Measurements from ENCODE around the gene KCNE4.

The KCNE4 gene, protein sequence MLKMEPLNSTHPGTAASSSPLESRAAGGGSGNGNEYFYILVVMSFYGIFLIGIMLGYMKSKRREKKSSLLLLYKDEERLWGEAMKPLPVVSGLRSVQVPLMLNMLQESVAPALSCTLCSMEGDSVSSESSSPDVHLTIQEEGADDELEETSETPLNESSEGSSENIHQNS

DNA sequence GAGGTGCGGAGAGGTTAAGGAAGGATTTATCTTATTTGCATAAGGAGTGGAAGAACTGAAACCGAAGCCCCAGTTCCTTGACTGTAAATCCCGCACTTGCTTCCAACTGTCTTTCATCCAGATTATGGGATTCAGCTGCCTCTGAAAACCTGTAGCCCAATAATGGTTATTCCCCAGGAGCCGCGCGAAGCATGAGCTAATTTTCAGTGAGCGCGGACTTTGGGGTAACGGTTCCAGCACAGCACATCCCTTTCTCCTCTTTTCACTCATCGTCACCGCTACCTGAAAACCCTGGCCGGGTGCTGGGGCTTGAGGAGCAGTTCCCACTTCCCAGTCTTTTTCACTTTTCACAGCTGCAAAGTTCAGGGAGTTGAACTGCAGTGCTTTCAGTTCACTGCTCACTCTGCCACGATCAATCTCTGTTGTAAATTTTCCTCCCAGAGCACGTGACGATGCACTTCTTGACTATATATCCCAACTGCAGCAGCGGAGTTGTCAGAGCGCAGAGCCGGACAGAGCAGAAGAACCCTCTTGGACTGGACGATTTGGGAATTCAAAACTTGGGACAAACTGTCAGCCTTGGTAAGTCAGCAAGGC is at the start of gene KCNE4:
KCNE4 (plus strand) TSS at position 498 of the 597 bp plus-strand sequence. CDS start 641 bp downstream, outside the sequence.
- FAIRE-seq (no peak), DNase-seq (ENCODE audit: insufficient read length, low spot score) (no peak)

DNA sequence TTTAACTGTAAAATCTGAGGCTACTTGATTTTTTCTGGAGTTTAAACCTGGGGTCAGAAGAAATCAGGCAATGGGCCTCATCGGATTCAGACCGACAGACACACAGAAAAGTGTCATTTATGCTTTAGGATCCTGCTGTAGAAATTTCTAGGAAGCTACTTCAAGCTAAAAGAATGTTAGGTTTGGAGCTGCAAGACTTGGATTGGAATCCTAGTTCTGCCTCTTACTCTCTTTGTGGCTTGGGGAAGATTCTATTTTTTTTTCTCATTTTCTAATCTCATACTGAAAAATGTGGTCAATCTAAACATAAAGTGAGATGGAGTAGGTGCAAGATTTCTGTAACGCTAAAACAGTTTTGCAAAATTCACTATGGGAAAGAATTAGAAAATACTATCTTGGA is 48.8 kb upstream of the KCNE4 start:
- no peak for FAIRE-seq

DNA sequence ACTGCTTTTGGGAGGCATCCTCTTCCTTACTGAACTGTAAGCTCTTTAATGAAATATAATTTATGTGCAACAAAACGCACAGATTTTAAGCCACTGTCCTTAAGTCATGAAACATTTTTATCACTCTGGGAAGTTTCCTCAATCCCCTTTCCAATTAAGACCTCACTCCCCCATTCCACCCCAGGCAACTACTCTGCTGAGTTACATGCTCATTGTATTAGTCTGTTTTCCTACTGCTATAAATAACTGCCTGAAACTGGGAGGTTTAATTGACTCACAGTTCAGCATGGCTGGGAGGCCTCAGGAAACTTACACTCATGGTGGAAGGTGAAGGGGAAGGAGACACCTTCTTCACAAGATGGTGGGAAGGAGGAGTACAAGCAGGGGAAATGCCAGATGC is 46.5 kb upstream of the KCNE4 start:
- FAIRE-seq (no peak), DNase-seq (ENCODE audit: insufficient read length, low spot score) (no peak)

More for the DNA sequence above, 48.8 kb upstream of the KCNE4 start:
- DNase-seq (ENCODE audit: insufficient read length, low spot score): no peak

DNA sequence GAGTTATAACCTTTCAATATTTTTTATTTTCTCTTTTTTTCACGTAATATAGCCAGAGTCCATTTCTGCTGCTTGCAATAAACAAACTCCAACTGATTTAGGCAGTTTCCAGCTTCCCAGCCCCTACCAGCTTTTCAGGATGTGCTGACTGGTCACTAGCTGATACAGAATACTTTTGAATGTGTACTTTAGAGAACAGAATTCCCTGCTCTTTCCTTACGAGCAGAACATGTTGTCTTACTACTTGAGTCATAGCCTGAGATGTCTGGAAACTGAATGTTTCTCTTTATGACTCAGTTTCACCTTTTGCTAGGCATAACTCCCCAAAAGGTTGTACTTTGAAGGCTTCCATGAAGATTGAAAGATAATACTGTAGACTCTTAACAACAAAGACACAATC is 44.5 kb upstream of the KCNE4 start:
- DNase-seq (ENCODE audit: insufficient read length, low spot score): no peak
- no peak for FAIRE-seq

DNA sequence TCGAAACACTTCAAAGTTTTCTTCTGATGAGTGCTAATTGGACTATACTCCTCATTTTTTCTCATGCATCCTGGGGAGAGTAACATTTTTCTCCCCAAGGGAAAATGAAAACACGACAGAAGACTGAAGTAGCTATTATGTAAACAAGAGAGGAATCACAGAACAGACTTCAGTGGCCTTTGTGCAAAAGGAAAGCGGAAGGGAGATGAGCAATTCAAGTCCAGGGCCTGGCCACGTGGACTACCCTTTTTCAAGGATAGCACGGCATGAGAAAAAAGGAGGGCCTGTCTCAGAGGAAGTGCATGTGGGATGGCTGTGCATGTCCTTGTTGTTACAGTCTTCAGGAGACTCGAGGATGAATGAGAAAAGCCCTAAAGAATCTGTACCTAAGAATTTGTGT is 43.8 kb upstream of the KCNE4 start:
- no peak for DNase-seq (ENCODE audit: insufficient read length, low spot score)
- no peak for FAIRE-seq

DNA sequence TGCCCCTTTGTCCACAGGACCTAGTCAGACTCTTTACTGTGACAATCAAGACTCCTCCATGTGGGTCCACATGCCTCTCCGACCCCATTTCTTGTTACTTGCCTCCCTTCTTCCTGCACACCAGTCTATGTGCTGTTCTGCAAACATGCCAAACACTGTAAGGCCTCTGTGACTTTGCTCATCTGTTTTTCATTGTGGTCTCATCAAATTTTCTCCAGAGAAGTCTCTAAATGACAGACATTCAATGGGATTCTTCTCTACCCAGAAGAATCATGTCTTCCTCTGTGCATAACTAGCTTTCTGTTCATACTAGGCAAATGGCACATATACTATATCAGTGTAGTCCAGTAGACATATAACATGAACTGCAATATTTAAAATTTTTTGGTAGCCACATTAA is 43.0 kb upstream of the KCNE4 start:
- DNase-seq (ENCODE audit: insufficient read length, low spot score): no peak
- FAIRE-seq: no peak

DNA sequence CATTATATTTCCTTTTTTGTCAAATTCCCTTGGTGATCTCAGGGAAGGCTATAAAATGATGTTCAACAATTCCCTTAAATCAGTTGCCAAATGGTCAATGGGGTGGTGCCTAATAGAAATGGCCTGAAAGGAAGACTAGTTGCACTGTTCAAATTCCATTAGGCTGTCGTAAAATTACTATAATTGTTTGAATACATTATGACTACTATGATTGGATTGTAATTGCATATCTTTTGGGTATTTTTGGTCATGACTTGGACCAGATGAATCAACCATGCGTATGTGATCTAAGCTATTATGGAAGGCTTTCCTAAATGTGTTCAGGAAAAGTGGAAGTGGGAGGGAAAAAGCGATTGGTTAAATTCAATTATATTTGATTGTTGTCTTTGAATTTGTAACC is 41.3 kb upstream of the KCNE4 start:
- FAIRE-seq (no peak), DNase-seq (ENCODE audit: insufficient read length, low spot score) (no peak)

DNA sequence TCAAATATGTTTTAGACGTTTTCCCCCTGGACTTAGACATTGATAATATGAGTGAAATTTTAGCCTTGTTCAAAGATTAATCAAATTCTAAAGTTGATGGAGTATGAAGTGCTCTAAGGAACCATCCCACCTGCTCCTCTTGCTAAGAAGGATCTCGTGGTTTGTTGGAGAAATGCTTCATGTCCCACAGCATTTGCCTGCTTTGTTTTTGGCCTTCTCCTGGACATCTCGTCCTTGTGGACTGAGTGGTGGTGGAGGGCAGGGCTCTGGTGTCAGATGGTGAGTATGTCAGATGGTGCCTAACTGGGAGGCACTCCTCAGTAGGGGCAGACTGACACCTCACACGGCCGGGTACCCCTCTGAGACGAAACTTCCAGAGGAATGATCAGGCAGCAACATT is 39.7 kb upstream of the KCNE4 start:
- FAIRE-seq (no peak), DNase-seq (ENCODE audit: insufficient read length, low spot score) (no peak)

DNA sequence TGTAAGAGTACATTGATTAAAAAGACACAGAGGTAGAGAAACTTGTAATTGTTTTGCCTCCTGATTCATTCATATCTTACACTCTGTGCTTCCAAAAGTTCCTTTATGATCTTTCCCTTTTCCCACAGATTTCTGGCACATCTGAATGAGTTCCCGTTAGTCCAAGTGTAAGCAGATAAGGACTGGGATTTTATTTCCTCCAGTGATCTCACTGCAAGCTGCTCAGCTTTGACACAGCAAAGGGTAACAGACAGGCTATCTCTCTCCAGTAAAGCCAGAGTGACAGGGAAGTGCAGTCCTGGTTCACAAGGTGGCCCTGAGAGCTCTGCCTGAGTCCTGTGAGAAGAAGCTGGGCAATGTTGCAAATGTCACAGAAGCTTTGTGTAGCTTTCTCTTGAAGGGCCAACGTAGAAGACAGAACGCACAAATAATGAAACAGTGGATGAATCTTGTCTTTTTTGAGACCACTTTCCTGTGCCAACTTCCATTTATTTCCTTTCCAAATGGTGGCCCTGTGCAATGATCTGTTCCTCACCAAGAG is 32.5 kb upstream of the KCNE4 start:
- no peak for DNase-seq (ENCODE audit: insufficient read length, low spot score)
- FAIRE-seq: no peak

DNA sequence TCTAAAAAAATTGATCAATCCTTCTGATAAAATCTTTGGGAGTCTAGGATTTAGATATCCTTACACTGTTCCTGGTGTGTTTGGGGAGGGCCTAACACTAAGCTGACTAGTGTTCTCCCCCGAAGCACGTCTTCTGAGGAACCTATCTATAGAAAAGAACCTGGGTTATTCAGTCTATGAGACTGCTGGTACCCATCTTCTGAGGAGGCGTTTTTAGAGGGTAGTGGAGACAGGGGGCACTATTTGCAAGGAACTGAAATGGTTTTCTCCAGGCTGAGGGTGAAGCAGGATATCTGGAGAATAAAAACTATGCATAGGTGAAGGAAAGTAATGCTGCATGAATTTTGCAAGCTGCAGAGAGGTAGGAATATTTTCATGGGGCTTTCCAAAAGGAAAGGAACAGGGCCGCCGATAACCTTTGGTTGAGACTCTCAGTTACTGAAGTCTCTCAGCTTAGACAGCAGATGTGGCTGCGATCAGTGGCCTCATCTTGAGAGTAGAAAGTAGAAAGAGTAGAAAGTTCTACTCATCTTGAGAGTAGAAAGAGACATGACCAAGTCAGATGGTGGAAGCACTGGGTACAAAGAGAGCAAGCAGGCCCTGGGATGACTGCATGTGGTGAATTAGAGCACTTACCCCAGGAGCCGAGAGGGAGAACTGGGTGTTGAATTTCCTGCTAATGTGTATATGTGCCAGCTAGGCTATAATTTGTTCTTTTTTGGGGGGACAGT is 31.8 kb upstream of the KCNE4 start:
- FAIRE-seq (no peak), DNase-seq (ENCODE audit: insufficient read length, low spot score) (no peak)

DNA sequence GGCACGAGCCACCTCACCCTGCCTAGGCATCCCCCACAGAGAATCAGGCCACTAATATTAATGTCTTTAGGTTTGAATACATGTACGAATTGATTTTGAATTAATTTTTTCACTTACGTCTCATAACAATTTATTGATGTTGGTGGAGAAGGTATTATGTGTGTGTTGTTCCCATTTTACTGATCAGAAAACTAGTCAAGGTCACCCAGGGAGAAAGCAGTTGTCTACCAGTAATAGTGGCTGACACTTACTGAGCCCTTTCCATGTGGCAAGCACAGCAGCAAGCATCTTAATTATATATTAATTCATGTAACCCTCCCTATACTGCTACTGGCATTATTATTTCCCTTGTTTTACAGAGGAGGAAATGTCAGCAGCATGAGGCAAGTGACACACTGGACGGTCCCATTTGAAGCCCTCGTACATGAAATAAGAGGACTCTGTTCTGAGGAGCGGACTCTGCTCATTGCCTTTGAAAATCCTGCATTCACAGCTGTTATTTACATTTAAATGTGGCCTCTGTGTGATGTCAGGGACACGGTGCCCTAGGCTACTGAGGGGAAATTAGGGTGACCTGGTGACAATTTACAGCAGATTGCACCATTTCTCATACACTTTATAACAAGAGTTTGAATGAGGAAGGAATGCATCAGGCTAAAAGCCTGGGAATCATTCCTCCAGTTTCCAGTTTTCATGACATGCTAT is 30.9 kb upstream of the KCNE4 start:
- FAIRE-seq: no peak
- DNase-seq (ENCODE audit: insufficient read length, low spot score): no peak

DNA sequence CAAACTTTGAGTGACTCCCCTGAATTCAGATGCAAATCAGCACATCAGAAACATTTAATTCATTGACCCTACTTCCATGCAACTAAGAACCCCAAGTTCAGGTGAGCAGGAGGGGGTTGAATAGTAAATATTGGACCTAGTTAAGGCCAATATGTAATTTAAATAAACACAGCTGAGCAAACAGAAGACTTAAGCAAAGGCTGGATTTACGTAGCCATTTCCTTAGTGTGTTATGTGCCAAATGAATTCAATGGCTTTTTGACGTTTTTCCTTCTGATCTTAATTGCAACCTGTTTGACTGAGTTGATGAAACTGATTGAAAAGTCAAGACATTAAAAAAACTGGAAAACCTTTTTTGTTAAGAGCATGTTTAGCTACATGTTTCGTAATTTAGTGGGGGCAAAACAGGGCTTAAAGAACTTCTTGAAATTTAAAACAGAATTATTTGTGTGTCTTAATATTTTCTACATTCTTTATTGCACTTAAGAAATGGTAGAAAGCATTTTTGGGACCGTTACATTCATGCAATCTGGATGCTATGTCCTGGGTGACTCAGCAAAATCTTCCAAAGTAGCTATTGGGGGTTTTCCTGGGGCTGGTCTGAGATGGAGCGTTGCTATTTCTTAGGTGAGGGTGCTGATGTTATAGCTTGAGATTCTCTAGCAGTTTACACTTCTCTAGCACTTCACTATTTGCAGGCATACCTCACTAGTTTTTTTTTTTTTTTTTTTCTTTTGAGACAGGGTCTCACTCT is 25.5 kb upstream of the KCNE4 start:
- FAIRE-seq: no peak
- no peak for DNase-seq (ENCODE audit: insufficient read length, low spot score)

DNA sequence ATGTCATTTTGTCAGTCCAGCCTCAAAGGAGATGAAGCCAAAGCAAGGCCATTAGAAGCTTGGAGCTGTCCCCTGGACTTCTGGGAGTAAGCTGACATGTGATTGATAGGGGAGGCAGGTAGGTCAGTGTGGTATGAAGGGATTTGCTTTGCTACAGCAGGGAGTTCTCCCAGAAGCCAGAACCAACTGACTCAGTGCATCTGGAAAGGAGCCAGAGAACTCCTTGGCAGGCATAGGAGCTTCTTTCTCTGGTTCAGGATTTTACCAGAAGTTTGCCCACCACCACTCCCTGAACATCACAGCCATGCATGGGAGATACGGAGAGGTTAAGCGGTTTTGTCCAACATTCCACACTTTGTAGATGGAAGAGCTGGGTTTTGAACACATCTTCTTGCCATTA is 24.5 kb upstream of the KCNE4 start:
- FAIRE-seq (no peak), DNase-seq (ENCODE audit: insufficient read length, low spot score) (no peak)

DNA sequence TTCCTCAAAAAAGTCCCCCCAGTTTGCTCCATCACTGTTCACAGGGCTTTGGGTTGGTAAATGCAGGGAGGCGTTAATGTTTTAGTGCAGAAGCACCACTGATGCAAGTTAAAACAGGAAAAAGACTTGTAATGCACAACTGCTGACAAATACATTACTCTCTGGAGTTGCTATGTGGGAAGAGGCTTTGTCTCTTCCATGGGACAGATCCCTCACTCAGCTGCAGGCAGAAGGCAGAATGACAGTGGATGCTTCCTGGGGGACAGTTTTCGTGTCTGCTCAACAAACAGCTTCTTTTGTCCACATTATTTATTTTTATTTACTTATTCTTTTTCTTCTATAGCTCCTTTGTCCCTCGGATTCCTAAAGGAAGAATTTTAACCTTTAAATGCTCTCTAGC is 22.7 kb upstream of the KCNE4 start:
- FAIRE-seq (no peak), DNase-seq (ENCODE audit: insufficient read length, low spot score) (no peak)

DNA sequence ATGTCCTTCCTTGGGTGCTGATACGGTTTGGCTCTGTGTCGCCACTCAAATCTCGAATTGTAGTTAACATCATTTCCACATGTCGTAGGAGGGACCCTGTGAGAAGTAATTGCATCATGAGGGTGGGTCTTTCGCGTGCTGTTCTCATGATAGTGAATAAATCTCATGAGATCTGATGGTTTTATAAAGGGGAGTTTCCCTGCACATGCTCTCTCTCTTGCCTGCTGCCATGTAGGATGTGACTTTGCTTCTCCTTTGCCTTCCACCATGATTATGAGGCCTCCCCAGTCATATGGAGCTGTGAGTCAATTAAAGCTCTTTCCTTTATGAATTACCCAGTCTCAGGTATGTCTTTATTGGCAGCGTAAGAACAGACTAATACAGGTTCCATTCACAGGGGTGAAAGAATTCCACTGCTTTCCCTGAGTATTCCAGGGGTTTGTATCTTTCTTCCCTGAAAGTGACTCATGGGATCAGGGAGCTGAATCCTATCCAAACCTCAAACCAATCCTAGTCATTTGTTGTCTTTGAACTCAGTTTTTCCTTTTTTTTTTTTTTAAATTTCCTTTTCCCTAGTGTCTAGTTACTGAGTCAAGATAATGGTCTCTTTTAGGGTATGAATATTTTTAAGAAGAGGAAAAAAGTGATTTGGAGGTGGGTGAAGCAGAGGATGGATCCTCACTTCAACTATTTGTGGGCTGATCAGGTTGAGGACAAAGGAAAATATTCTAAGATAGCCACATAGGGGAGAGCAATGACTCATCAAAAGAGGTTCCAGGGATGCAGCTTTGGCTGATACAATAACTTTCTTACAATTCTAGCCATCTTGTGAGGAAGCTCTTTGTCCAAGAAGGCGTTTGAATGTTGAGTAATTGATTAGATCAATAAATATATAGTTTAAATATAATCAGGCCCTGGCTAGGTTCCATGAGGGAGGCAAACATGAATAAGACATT is 19.5 kb upstream of the KCNE4 start:
- FAIRE-seq: no peak
- DNase-seq (ENCODE audit: insufficient read length, low spot score): no peak

DNA sequence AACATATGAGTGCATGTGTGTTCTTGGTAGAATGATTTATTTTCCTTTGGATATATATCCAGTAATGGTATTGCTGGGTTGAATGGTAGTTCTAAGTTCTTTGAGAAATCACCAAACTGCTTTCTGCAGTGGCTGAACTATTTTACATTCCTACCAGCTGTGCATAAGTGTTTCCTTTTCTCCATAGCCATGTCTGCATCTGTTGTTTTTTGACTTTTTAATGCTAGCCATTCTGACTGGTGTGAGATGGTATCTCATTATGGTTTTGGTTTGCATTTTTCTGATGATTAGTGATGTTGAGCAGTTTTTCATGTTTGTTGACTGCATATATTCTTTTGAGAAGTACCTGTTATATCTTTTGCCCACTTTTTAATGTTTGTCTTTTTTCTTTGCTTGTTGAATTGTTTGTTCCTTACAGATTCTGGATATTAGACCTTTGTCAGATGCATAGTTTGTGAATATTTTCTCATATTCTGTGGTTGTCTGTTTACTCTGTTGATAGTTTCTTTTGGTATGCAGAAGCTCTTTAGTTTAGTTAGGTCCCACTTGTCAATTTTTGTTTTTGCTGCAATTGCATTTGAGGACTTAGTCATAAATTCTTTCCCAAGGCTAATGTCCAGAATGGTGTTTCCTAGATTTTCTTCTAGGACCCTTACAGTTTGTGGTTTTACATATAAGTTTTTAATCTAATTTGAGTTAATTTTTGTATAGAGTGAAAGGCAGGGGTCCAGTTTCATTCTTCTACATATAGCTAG is 17.6 kb upstream of the KCNE4 start:
- FAIRE-seq: no peak
- no peak for DNase-seq (ENCODE audit: insufficient read length, low spot score)

DNA sequence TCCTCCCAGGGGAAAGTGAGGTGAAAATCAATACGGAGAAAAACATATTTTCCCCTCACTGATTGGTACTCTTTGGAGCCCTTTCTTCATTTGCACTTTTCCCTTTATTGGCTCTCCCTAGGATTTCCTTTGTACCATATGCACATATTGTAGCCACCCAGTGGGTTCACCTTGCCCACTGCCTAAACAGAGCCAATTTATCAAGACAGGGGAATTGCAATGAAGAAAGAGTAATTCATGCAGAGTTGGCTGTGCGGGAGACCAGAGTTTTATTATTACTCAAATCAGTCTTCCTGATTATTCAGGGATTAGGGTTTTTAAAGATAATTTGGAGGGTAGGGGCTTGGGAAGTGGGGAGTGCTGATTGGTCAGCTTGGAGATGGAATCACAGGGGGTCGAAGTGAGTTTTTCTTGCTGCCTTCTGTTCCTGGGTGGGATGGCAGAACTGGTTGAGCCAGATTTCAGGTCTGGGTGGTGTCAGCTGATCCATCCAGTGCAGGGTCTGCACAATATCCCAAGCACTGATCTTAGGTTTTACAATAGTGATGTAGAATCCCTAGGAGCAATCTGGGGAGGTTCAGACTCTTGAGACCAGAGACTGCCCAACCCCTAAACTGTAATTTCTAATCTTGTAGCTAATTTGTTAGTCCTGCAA is 15.1 kb upstream of the KCNE4 start:
- no peak for FAIRE-seq

DNA sequence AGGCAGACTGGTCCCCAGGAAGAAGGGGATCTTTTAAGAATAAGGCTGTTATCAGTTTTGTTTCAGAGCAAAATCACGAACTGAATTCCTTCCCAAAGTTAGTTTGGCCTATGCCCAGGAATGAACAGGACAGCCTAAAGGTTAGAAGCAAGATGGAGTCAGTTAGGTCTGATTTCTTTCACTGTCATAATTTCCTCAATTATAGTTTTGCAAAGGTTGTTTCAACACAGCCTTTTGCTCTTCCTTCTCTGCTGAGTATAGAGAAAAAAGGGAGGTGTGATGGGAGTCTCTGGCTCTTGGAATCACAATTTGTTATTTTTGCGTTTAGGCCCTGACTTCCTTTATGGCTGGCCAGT is 14.6 kb upstream of the KCNE4 start:
- FAIRE-seq (no peak), DNase-seq (ENCODE audit: insufficient read length, low spot score) (no peak)

More for the DNA sequence above, 15.1 kb upstream of the KCNE4 start:
- DNase-seq (ENCODE audit: insufficient read length, low spot score): no peak
